Smooth muscle cell (in vitro differentiated cells): ENCODE data around the gene SYNPO2L. TPM values are rescaled to one million over a fixed set of nuclear protein-coding genes. Genes with fewer than 3 reads are reported as not detected.

ENCODE experiments used
- DNase-seq: peaks from one replicate; lab custom pipeline; 2025; ENCODE audit not compliant: unreplicated experiment; lab: John Stamatoyannopoulos, UW
- H2AFZ ChIP-seq: fragments of 200-600 bp; sonication (generic); 2 replicates; pipeline ENCODE4 v1.6.0; 2016; ENCODE audit warnings: antibody characterized with exemption, low read depth, mild to moderate bottlenecking
- H3F3A ChIP-seq: fragments of 200-600 bp; sonication (generic); 2 replicates; pipeline ENCODE4 v1.6.0; 2017; ENCODE audit warnings: antibody characterized with exemption, low read depth
- H3K27ac ChIP-seq: fragments of 200-600 bp; sonication (generic); 2 replicates; pipeline ENCODE4 v1.5.1; 2016; ENCODE audit warnings: low read depth, mild to moderate bottlenecking
- H3K27me3 ChIP-seq: fragments of 200-600 bp; sonication (generic); 2 replicates; pipeline ENCODE4 v1.6.1; 2016; ENCODE audit warnings: low read depth, mild to moderate bottlenecking
- H3K36me3 ChIP-seq: fragments of 200-600 bp; sonication (generic); 2 replicates; pipeline ENCODE4 v1.5.1; 2016; ENCODE audit warnings: low read depth
- H3K4me1 ChIP-seq: fragments of 200-600 bp; sonication (generic); 2 replicates; pipeline ENCODE4 v1.5.1; 2016; ENCODE audit warnings: low read depth
- H3K4me2 ChIP-seq: fragments of 200-600 bp; sonication (generic); 2 replicates; pipeline ENCODE4 v1.6.0; 2016; ENCODE audit warnings: mild to moderate bottlenecking
- H3K4me3 ChIP-seq: fragments of 200-600 bp; sonication (generic); 2 replicates; pipeline ENCODE4 v1.5.1; 2016; ENCODE audit warnings: mild to moderate bottlenecking
- H3K79me2 ChIP-seq: fragments of 200-600 bp; sonication (generic); 2 replicates; pipeline ENCODE4 v1.6.0; 2016; ENCODE audit warnings: low read depth, mild to moderate bottlenecking
- H3K9ac ChIP-seq: fragments of 200-600 bp; sonication (generic); 2 replicates; pipeline ENCODE4 v1.6.0; 2016; ENCODE audit warnings: low read depth
- H3K9me3 ChIP-seq: fragments of 200-600 bp; sonication (generic); replicated peaks from 2 replicates; pipeline ENCODE4 v1.5.1; 2016; ENCODE audit warnings: low read depth
- H4K20me1 ChIP-seq: fragments of 200-600 bp; sonication (generic); 2 replicates; pipeline ENCODE4 v1.6.0; 2016; ENCODE audit warnings: low read depth
- CTCF ChIP-seq: fragments of 200-600 bp; sonication (generic); IDR thresholded peaks from 2 replicates; pipeline ENCODE4 v1.5.1; 2017; ENCODE audit warnings: borderline replicate concordance, mild to moderate bottlenecking, antibody characterized with exemption; ENCODE audit not compliant: insufficient read depth, poor library complexity, severe bottlenecking
- WGBS: methylation state at CpG from one replicate; pipeline ENCODE4 v1.1.7; 2016; ENCODE audit warnings: low lambda C conversion rate; 5-methylcytosine and 5-hydroxymethylcytosine counted together
- polyA plus RNA-seq: library from polyadenylated mRNA; unstranded; fragments of >200 nt; fragmentation: Nextera tagmentation; extraction: Ambion mirVana; gene quantifications from 2 replicates; pipeline ENCODE4 v1.2.1, GENCODE V29; 2016
- total RNA-seq: library from RNA; depleted of rRNA; stranded (reverse); fragments of >200 nt; gene quantifications from 2 replicates; pipeline ENCODE4 v1.2.3, GENCODE V29; 2014

Gene SYNPO2L
- total and polyA plus RNA-seq, 2 experiments from 2014 or later: 0.25 TPM; not detected in 1

DNA sequence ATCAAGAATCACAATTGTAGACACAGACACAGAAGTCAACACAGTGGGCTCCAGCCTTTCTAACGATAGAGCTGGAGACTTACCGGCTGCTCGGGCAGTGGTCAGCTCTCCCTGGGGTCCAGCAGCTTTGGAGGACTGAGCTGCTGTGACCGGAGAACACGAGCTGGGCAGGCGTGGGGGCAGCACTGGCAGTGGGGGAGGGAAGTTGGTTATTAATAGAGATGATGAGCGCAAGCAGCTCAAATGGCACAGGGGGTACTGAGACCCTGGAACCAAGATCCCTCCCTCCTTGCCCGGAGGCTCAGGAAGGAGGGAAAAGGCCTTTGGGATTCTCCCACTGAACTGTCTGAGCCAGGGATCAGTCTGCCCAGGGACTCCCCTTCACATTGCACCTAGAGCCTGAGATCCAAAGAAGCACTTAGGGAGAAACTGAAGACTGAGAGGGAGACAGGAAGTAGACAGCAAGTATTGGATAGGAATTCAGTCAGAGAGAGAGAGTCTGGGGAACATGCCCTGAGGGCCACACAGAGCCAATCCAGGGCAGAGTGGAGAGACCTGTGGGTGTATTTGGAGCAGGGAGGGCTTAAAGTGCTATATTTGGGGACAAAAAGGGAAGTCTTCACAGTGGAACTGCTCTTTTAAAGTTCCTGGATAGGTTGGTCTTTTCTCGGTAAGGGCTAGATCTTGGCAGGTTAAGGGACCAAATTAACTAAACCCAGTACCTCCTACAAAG, 14.3 kb downstream of the SYNPO2L start, which contains the start of gene MYOZ1:
Gene MYOZ1, minus strand, starts transcription at position 147 of the 733 bp plus-strand sequence. CDS start 1,457 bp downstream, outside the sequence.
- Histone ChIP-seq H3F3A (no peaks in the 10 kb centered on the region), H3K9ac (peak within 1 kb of the TSS; percentile 29), H3K4me2 (no peak within 1 kb of the TSS), H3K9me3 (no peaks in the 10 kb centered on the region), H3K4me3 (no peak within 1 kb of the TSS), H3K27ac (peak within 1 kb of the TSS; percentile 25), H3K79me2 (no peaks in the 10 kb centered on the region), H2AFZ (peak within 1 kb of the TSS; percentile 64), H3K27me3 (no peaks in the 10 kb centered on the region), H3K4me1 (no peaks in the 10 kb centered on the region), H4K20me1 (no peaks in the 10 kb centered on the region), H3K36me3 (no peaks in the 10 kb centered on the region)
- DNase-seq: no peak
- no peak for TF ChIP-seq CTCF
- WGBS: 74% methylated on average over 9 of the region's 9 CpGs

DNA sequence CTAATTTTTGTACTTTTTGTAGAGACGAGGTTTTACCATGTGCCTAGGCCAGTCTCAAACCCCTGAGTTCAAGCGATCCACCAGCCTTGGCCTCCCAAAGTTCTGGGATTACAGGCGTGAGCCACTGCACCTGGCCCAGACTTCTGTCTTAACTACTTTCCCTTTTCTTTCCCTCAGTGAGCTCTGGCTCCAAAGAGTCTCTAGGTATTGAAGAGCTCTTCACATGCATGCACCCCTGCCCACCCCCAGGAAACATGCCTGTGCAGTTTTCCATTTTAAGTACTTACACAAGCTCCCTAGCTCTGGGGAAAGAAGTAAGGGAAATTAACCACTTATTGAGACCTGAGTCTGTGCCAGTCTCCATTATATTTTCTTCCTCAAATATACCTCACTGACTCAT, 16.5 kb downstream of the SYNPO2L start:
- no peaks in the 10 kb centered on the region for H3K4me1 ChIP-seq
- WGBS: 95% methylated on average over 3 of the region's 3 CpGs

DNA sequence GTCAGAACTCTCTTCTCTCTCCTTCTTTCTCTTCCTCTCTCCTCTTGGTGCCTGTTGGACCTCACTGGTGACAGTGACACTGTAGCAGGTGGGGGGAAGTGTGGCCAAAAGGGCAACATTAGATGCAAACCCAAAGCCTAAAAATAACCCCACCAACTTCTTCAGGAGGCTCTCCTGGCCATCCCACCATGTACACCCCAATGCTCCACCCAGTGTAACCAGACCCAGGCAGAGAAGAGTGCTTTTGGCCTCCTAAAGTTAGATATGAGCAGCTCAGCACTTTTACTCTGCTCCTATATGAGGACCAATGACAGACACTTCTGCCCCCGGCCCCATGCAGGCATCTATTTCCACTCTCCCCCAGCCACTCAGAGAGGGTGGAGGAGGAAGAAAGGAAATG, 20.0 kb downstream of the SYNPO2L start:
- Histone ChIP-seq H3K9me3 (no peaks in the 10 kb centered on the region), H3K4me1 (no peaks in the 10 kb centered on the region), H3K79me2 (no peaks in the 10 kb centered on the region), H3K27me3 (no peaks in the 10 kb centered on the region), H3K9ac (no peak overlapping the region), H3K4me3 (no peak overlapping the region), H3K36me3 (no peaks in the 10 kb centered on the region), H2AFZ (no peak overlapping the region), H3K27ac (no peak overlapping the region), H3F3A (no peaks in the 10 kb centered on the region), H4K20me1 (no peaks in the 10 kb centered on the region), H3K4me2 (no peak overlapping the region)
- 75% methylated on average over 1 of the region's 1 CpG for WGBS
- DNase-seq: no peak
- no peak for TF ChIP-seq CTCF

More for the DNA sequence above, 16.5 kb downstream of the SYNPO2L start:
- no peak for DNase-seq
- Histone ChIP-seq H3K27ac (no peak overlapping the region), H3F3A (no peaks in the 10 kb centered on the region), H3K4me2 (no peak overlapping the region), H3K79me2 (no peaks in the 10 kb centered on the region), H3K27me3 (no peaks in the 10 kb centered on the region), H4K20me1 (no peaks in the 10 kb centered on the region), H3K36me3 (no peaks in the 10 kb centered on the region), H3K9ac (no peak overlapping the region), H3K9me3 (no peaks in the 10 kb centered on the region), H2AFZ (no peak overlapping the region), H3K4me3 (no peak overlapping the region)
- no peak for TF ChIP-seq CTCF

- 91% methylated on average over 5 of the region's 5 CpGs for WGBS
These were observed 21.4 kb downstream of the SYNPO2L start for GRCh38 chr10:73634421-73634820.

More at GRCh38 chr10:73634421-73634820, 21.4 kb downstream of the SYNPO2L start:
- Histone ChIP-seq H3K4me3 (no peak overlapping the region), H3K36me3 (no peaks in the 10 kb centered on the region), H3K27ac (no peak overlapping the region), H2AFZ (no peak overlapping the region), H3K4me1 (no peaks in the 10 kb centered on the region), H3K79me2 (no peaks in the 10 kb centered on the region), H3K4me2 (no peak overlapping the region), H3K9me3 (no peaks in the 10 kb centered on the region), H4K20me1 (no peaks in the 10 kb centered on the region), H3K27me3 (no peaks in the 10 kb centered on the region), H3F3A (no peaks in the 10 kb centered on the region), H3K9ac (no peak overlapping the region)
- TF ChIP-seq CTCF: no peak
- no peak for DNase-seq
